GM12878 (cell line): Measurements from ENCODE around the gene TOP2B. TPM values are rescaled to one million over a fixed set of nuclear protein-coding genes. Genes with fewer than 3 reads are reported as not detected.

ENCODE experiments used
- ASH2L ChIP-seq: fragments of 300-600, 200-600 bp; sonication (generic); IDR thresholded peaks from 2 replicates; pipeline ENCODE4 v1.6.1; 2017; ENCODE audit warnings: low read depth, mild to moderate bottlenecking, borderline replicate concordance
- ATF7 ChIP-seq: fragments of 450-650 bp; IDR thresholded peaks from 2 replicates; pipeline ENCODE4 v1.6.1; 2016; ENCODE audit warnings: low read depth, mild to moderate bottlenecking
- FOXM1 ChIP-seq: IDR thresholded peaks from 2 replicates; pipeline ENCODE4 v1.6.1; 2012; ENCODE audit warnings: low read depth, mild to moderate bottlenecking, inconsistent platforms, low read length, moderate library complexity
- KDM1A ChIP-seq: fragments of 200-600 bp; sonication (generic); IDR thresholded peaks from 2 replicates; pipeline ENCODE4 v1.6.1; 2016; ENCODE audit warnings: borderline replicate concordance
- MTA2 ChIP-seq: fragments of 450-650 bp; IDR thresholded peaks from 2 replicates; pipeline ENCODE4 v1.6.1; 2016; ENCODE audit warnings: low read depth, mild to moderate bottlenecking, moderate library complexity
- SREBF1 ChIP-seq: IDR thresholded peaks from 2 replicates; pipeline ENCODE4 v1.6.1; 2012; ENCODE audit warnings: mild to moderate bottlenecking, low read length
- TAF1 ChIP-seq: IDR thresholded peaks from 2 replicates; pipeline ENCODE4 v1.6.1; 2011; ENCODE audit warnings: mild to moderate bottlenecking, low read depth, low read length, borderline replicate concordance
- ZZZ3 ChIP-seq: IDR thresholded peaks from 2 replicates; pipeline ENCODE4 v1.6.1; 2011; ENCODE audit warnings: low read depth; ENCODE audit not compliant: control insufficient read depth, insufficient read length
- polyA plus RNA-seq, 11 experiments: library from polyadenylated mRNA; depleted of rRNA in 4 of 11; unstranded in 6 of 11; stranded (reverse) in 5 of 11; fragments of >200 nt; fragmentation: Nextera tagmentation in 4 of 11; fragmentation: Illumina TruSeq in 1 of 11; extraction: Ambion mirVana in 4 of 11; extraction: Trizol in 1 of 11; gene quantifications; 1 replicate in 1 of 11; 2 replicates in 10 of 11; pipeline versions ENCODE4 v1.2.1 to v1.2.3, GENCODE V29; 2011 to 2016; ENCODE audit warnings: inconsistent platforms in 2 of 11, missing spikeins in 2 of 11, low read depth in 1 of 11
- total RNA-seq, 4 experiments: library from RNA; depleted of rRNA in 3 of 4; stranded (reverse); fragments of >200 nt in 3 of 4; fragmentation: Illumina TruSeq in 1 of 4; extraction: Trizol in 1 of 4; gene quantifications; 2 replicates each; pipeline versions ENCODE4 v1.2.1 to v1.2.3, GENCODE V29; 2013 to 2021
- TF ChIP-seq, protein P1 (sequence below): fragments of 450-650 bp; IDR thresholded peaks from 2 replicates; pipeline ENCODE4 v1.6.1; 2017; ENCODE audit warnings: borderline replicate concordance
- TF ChIP-seq, protein P2 (sequence below): IDR thresholded peaks from 2 replicates; pipeline ENCODE4 v1.6.1; 2011; ENCODE audit warnings: borderline replicate concordance, low read depth, mild to moderate bottlenecking, moderate library complexity, low read length; ENCODE audit not compliant: insufficient read depth, poor library complexity, severe bottlenecking
- TF ChIP-seq, protein P3 (sequence below): fragments of 150-350 bp; IDR thresholded peaks from 2 replicates; pipeline ENCODE4 v1.6.1; 2014; ENCODE audit warnings: mild to moderate bottlenecking, low read depth, low read length
- TF ChIP-seq, protein P4 (sequence below): IDR thresholded peaks from 2 replicates; pipeline ENCODE4 v1.6.1; 2012; ENCODE audit warnings: improper control_type of control experiment, low read depth, low read length; ENCODE audit not compliant: insufficient replicate concordance

The TOP2B gene
- total and polyA plus RNA-seq, 10 of the 15 experiments (the other 5 are each of a cell fraction or from before 2014, with no cell fraction given) = 28.6 to 134 (median 83.4) TPM

DNA sequence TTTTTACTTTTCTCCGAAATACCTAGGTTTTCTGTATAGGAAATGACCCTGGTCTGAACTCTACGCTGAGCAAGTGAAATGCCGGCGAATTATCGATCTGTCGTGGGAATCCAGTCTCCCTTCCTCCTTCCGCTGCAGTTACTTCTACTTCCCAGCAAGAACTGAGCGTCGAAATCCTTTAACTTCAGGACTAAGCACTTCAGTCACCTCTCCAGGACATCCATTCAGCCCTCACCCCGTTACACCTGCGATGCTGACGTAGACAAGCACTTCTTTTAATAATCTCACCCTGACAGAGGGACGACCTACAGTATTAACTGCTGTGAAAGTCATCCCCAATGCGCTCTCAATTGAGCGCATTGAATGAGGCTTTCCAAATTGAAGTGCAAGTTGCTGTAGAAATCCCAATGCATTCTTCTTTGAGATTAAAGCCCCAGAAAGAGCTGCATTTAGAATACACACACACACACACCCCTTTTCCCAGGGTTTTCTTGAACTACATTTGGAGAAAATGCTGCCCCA is 1.3 kb downstream of the TOP2B start (continued):
- TF ChIP-seq, protein P1, sequence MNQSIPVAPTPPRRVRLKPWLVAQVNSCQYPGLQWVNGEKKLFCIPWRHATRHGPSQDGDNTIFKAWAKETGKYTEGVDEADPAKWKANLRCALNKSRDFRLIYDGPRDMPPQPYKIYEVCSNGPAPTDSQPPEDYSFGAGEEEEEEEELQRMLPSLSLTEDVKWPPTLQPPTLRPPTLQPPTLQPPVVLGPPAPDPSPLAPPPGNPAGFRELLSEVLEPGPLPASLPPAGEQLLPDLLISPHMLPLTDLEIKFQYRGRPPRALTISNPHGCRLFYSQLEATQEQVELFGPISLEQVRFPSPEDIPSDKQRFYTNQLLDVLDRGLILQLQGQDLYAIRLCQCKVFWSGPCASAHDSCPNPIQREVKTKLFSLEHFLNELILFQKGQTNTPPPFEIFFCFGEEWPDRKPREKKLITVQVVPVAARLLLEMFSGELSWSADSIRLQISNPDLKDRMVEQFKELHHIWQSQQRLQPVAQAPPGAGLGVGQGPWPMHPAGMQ = no peak
- TF ChIP-seq SREBF1 = no peak
- no peak for TF ChIP-seq ZZZ3
- TF ChIP-seq TAF1 = no peak
- TF ChIP-seq, protein P2, sequence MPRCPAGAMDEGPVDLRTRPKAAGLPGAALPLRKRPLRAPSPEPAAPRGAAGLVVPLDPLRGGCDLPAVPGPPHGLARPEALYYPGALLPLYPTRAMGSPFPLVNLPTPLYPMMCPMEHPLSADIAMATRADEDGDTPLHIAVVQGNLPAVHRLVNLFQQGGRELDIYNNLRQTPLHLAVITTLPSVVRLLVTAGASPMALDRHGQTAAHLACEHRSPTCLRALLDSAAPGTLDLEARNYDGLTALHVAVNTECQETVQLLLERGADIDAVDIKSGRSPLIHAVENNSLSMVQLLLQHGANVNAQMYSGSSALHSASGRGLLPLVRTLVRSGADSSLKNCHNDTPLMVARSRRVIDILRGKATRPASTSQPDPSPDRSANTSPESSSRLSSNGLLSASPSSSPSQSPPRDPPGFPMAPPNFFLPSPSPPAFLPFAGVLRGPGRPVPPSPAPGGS = no peak
- 0 out of 2 replicates have a peak, but pooled peaks have one; percentile 22 for TF ChIP-seq FOXM1
- TF ChIP-seq ATF7 = peak; percentile 37; the same call in 1 of the 2 replicates
- 0 out of 2 replicates have a peak, but pooled peaks have one; percentile 24 for TF ChIP-seq MTA2
- TF ChIP-seq, protein P3, sequence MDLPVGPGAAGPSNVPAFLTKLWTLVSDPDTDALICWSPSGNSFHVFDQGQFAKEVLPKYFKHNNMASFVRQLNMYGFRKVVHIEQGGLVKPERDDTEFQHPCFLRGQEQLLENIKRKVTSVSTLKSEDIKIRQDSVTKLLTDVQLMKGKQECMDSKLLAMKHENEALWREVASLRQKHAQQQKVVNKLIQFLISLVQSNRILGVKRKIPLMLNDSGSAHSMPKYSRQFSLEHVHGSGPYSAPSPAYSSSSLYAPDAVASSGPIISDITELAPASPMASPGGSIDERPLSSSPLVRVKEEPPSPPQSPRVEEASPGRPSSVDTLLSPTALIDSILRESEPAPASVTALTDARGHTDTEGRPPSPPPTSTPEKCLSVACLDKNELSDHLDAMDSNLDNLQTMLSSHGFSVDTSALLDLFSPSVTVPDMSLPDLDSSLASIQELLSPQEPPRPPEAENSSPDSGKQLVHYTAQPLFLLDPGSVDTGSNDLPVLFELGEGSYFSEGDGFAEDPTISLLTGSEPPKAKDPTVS = no peak
- no peak for TF ChIP-seq ASH2L
- TF ChIP-seq, protein P4, sequence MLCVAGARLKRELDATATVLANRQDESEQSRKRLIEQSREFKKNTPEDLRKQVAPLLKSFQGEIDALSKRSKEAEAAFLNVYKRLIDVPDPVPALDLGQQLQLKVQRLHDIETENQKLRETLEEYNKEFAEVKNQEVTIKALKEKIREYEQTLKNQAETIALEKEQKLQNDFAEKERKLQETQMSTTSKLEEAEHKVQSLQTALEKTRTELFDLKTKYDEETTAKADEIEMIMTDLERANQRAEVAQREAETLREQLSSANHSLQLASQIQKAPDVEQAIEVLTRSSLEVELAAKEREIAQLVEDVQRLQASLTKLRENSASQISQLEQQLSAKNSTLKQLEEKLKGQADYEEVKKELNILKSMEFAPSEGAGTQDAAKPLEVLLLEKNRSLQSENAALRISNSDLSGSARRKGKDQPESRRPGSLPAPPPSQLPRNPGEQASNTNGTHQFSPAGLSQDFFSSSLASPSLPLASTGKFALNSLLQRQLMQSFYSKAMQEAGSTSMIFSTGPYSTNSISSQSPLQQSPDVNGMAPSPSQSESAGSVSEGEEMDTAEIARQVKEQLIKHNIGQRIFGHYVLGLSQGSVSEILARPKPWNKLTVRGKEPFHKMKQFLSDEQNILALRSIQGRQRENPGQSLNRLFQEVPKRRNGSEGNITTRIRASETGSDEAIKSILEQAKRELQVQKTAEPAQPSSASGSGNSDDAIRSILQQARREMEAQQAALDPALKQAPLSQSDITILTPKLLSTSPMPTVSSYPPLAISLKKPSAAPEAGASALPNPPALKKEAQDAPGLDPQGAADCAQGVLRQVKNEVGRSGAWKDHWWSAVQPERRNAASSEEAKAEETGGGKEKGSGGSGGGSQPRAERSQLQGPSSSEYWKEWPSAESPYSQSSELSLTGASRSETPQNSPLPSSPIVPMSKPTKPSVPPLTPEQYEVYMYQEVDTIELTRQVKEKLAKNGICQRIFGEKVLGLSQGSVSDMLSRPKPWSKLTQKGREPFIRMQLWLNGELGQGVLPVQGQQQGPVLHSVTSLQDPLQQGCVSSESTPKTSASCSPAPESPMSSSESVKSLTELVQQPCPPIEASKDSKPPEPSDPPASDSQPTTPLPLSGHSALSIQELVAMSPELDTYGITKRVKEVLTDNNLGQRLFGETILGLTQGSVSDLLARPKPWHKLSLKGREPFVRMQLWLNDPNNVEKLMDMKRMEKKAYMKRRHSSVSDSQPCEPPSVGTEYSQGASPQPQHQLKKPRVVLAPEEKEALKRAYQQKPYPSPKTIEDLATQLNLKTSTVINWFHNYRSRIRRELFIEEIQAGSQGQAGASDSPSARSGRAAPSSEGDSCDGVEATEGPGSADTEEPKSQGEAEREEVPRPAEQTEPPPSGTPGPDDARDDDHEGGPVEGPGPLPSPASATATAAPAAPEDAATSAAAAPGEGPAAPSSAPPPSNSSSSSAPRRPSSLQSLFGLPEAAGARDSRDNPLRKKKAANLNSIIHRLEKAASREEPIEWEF = peak; percentile 47
- no peak for TF ChIP-seq KDM1A
